ENCODE results near the gene PKMYT1.

- TF ChIP-seq POLR2A (IDR thresholded peaks at IDR 0.05; ENCODE audit: low read depth, low read length): no peak
- no peak for TF ChIP-seq TAF1 (IDR thresholded peaks at IDR 0.05; ENCODE audit: low read depth, low read length)
- no peak for TF ChIP-seq POLR2AphosphoS5 (IDR thresholded peaks at IDR 0.05; ENCODE audit: low read depth, low read length)
- no peak for TF ChIP-seq SPI1 (IDR thresholded peaks at IDR 0.05; ENCODE audit: low read depth, low read length)
Measured at GRCh38 chr16:3022208-3022683, 42.0 kb upstream of the PKMYT1 start.

Data from GM12891 (cell line).